NT2/D1 (cell line): ENCODE data around the gene IL17A.

Experiments used
- DNase-seq: peaks from one replicate; pipeline ENCODE4 v3.0.0-alpha.2; 2011; ENCODE audit warnings: low read depth, low spot score
- H3K27me3 ChIP-seq: 2 replicates; pipeline ENCODE4 v1.6.0; 2011; ENCODE audit warnings: mild to moderate bottlenecking; ENCODE audit not compliant: insufficient read length, insufficient read depth
- H3K36me3 ChIP-seq: 2 replicates; pipeline ENCODE4 v1.6.1; 2011; ENCODE audit warnings: mild to moderate bottlenecking, low read length, mixed read lengths; ENCODE audit not compliant: insufficient read depth, insufficient read length
- H3K4me1 ChIP-seq: 2 replicates; pipeline ENCODE4 v1.5.1; 2011; ENCODE audit not compliant: insufficient read depth, insufficient read length
- H3K4me3 ChIP-seq: 2 replicates; pipeline ENCODE4 v1.5.1; 2011; ENCODE audit warnings: low read depth; ENCODE audit not compliant: insufficient read length
- H3K9ac ChIP-seq: 2 replicates; pipeline ENCODE4 v1.6.0; 2011; ENCODE audit warnings: low read depth; ENCODE audit not compliant: insufficient read length
- H3K9me3 ChIP-seq: 2 replicates; pipeline ENCODE4 v1.5.1; 2011; ENCODE audit warnings: mild to moderate bottlenecking, low read length; ENCODE audit not compliant: insufficient read depth
- SUZ12 ChIP-seq: IDR thresholded peaks from 2 replicates; pipeline ENCODE4 v1.6.1; 2011; ENCODE audit not compliant: insufficient read length, insufficient read depth; ENCODE audit errors: extremely low read depth
- YY1 ChIP-seq: IDR thresholded peaks from 2 replicates; pipeline ENCODE4 v1.6.1; 2011; ENCODE audit not compliant: insufficient read length, insufficient read depth
- ZNF274 ChIP-seq: IDR thresholded peaks from 2 replicates; pipeline ENCODE4 v1.6.1; 2011; ENCODE audit warnings: mild to moderate bottlenecking, low read depth, low read length

The IL17A gene

DNA sequence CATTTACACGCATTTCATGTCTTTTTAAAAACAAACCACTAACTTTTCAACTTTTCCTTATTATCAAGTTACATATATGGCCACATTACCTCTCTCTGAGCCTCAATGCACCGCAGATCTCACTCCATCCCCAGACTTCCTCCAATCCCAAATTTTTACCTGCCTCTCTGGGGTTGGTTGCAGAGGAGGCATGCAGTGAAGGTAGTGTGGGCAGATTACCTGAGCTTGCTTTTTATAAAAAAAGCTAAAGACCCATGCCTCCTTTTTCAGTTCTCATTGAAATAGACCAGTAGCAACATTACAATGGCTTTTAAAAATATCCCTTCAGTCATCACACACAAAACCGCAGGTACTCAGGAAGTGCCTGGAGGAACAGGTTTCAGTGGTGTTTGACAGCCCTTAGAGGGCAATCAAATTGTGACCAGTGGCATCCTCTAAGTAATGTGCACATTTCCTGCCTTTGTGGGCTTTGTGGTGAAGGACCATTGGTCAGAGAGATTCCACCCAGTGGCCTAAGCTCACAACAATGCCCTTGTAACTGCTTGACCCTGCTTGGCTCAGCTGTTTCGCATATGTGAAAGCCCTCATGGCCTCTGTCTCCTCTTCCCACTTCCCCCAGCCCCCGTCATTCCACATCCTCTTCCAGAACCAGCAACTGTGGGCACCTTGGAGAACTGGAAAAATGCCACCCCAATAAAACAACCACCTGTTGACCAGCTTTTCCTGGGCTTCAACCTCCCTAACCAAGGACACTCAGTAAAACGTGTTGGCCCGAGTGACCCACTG, 30.2 kb upstream of the IL17A start:
- peak; percentile 52 for DNase-seq
- H3K9ac ChIP-seq: no peak overlapping the region
- peaks cover 11% of the 10 kb centered on the region for H3K9me3 ChIP-seq

DNA sequence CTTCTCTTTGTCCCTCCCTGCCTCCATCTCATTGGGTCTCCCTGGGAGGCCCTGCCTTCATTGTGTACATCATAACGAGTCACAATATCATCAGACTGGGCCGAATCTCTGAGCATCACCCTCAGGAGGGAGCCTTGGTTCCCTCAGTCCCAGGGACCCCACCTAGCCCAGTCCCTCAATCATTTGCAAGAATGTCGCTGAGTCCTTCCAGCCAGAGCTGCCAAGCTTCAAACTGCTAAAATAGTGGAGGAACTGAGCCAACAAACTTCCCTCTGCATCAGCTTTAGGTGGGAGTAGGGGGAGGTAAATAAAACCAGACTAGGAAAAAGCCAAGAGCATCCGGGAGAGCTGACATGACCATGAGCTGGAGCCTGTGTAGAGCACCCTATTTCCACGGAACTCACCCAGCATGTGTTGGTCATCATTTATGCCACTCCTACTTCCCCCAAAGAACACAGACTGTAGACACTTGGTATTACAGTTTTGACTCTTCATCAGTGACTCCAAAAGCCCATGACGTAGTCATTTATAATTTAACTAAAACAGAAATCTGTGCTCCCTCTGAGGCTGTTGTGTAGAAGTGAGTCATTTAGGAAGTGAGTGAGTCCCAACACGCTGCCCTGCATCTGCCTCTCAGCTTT, 28.8 kb upstream of the IL17A start:
- Histone ChIP-seq H3K27me3 (no peaks in the 10 kb centered on the region), H3K4me3 (no peak overlapping the region), H3K36me3 (no peaks in the 10 kb centered on the region), H3K4me1 (no peaks in the 10 kb centered on the region), H3K9me3 (peaks cover 19% of the 10 kb centered on the region), H3K9ac (no peak overlapping the region)
- TF ChIP-seq YY1 (no peak), SUZ12 (no peak), ZNF274 (no peak)
- no peak for DNase-seq

More for the DNA sequence above, 30.2 kb upstream of the IL17A start:
- no peaks in the 10 kb centered on the region for H3K36me3 ChIP-seq
- no peak overlapping the region for H3K4me3 ChIP-seq
- no peaks in the 10 kb centered on the region for H3K27me3 ChIP-seq
- TF ChIP-seq SUZ12 (no peak), ZNF274 (no peak), YY1 (no peak)
- H3K4me1 ChIP-seq: no peaks in the 10 kb centered on the region

DNA sequence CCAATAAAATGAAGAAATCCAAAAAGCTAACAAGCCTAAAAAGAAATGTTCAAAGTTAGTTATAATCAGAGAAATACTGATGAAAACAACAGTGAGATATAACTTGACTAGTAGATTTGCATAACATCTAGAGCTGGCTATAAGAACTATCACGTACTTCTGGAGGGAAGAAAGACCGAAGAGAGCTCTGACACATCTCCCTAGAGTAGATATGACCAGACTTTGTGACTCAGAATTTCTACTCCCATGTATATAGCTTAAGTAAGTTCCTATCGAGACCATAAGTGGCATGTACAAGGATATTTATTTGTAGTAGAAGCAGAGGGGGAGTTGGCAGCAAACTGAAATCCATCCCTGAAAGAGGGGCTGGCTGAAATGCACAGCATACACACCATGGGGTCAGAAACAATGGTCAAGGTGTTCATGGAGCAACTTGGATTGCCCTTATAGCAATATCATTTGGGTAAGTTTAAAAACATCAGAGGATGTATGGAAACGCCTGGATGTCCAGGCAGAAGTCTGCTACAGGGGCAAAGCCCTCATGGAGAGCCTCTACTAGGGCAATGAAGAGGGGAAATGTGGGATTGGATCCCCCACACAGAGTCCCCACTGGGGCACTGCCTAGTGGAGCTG, 25.6 kb upstream of the IL17A start:
- Histone ChIP-seq H3K27me3 (no peaks in the 10 kb centered on the region), H3K4me3 (no peak overlapping the region), H3K9me3 (peaks cover 19% of the 10 kb centered on the region), H3K4me1 (no peaks in the 10 kb centered on the region), H3K9ac (no peak overlapping the region), H3K36me3 (no peaks in the 10 kb centered on the region)
- TF ChIP-seq SUZ12: no peak
- no peak for TF ChIP-seq ZNF274
- TF ChIP-seq YY1: no peak
- DNase-seq: no peak

DNA sequence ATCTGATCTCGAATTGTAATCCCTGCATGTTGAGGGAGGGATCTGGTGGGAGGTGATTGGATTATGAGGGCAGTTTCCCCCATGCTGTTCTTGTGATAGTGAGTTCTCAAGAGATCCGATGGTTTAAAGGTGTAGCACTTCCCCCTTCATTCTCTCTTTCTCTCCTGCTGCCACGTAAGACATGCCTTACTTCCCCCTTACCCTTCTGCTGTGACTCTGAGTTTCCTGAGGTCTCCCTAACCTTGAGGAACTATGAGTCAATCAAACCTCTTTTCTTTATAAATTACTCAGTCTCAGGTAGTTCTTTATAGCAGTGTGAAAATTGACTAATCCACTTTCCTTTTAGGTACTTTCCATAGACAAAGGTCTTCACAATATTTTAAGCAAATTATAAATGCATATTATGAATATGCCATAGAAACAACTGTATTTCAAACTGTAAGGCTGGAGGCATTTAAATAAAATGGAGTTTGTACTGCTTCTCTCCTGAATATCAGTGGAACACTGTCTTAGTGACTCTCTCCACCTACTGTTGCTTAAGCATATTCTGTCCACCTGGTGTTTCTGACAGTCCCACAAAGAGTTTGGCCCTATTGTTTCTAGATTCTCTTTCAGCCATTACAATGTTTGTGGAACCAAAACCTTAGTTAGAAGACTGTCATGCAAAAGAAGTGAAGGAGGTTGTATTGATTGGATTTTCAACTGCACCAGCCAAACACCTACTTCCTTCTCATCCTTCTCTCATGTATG, 24.3 kb upstream of the IL17A start:
- H3K9ac ChIP-seq: no peak overlapping the region
- H3K9me3 ChIP-seq: peaks cover 19% of the 10 kb centered on the region
- no peak overlapping the region for H3K4me3 ChIP-seq
- H3K36me3 ChIP-seq: no peaks in the 10 kb centered on the region
- DNase-seq: no peak
- no peaks in the 10 kb centered on the region for H3K4me1 ChIP-seq
- TF ChIP-seq SUZ12 (no peak), YY1 (no peak), ZNF274 (no peak)
- no peaks in the 10 kb centered on the region for H3K27me3 ChIP-seq

DNA sequence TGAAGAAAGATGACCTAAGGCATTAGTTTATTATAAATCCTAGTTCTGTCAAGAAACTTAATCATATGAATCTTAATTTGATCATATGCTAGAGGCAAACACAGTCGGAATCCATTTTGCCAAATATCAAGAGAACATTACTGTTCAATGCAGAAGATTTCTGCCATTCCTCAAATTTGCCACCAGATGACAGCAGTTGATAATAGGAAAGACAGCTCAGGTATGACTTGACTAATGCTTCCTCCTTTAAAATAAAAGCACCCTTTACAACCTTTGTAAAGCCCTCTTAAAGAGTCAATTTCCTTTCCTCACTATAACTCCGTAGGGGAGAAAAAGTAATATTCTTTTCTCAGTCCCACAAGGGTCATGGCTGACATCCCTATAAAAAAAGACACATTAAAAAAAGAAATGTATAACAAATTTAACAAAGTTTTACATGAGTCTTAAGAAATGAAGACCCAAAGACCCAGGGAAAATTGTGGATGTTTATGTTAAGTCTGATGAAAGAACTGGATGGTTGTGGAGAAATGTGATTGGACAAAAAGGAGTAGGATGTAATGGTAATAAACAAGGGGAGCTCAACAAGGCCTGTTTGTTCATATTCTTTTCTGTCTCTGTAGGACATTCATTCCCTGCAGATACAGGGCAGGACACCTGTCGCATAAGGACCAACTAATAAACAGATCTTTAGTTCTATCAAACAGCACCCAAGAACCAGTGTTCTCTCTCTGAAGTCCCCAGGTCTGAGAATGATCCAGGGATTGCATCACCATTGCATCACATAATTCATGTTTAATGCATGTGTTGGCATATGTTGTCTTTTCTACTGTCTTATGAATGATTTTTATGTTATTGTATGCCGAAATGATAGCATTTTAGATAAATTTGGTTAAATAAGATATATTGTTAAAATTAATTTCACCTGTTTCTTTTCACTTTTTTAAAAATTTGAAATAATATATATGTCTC, 23.0 kb upstream of the IL17A start:
- H3K36me3 ChIP-seq: no peaks in the 10 kb centered on the region
- DNase-seq: peak; percentile 20
- TF ChIP-seq ZNF274: no peak
- no peak for TF ChIP-seq YY1
- TF ChIP-seq SUZ12: no peak
- H3K4me3 ChIP-seq: no peak overlapping the region
- H3K4me1 ChIP-seq: no peaks in the 10 kb centered on the region
- no peaks in the 10 kb centered on the region for H3K27me3 ChIP-seq
- H3K9me3 ChIP-seq: peaks cover 19% of the 10 kb centered on the region
- H3K9ac ChIP-seq: no peak overlapping the region
